Measurements from ENCODE around the gene C22orf39. TPM values are rescaled to one million over a fixed set of nuclear protein-coding genes. Genes with fewer than 3 reads are reported as not detected.

The C22orf39 gene
- total RNA-seq, 2 experiments from 2014 or later, result 29.3 to 30.2 TPM

GRCh38 chr22:19432133-19432851, 15.2 kb downstream of the C22orf39 start, which contains the start of gene MRPL40:
TSS of gene MRPL40 (plus strand) at chr22:19432545. CDS start at chr22:19432555, 10 bp downstream.
- peak; percentile 92 for DNase-seq
- intact Hi-C loops (cut with micrococcal nuclease), result loop anchor here (1.0 to 5.0 kb wide), 7 partner anchors 15 to 685 kb away; partner anchors contain the start of genes C22orf39, CDC45, CLTCL1 and DGCR2
- Mint-ChIP-seq H3K27me3 (ENCODE audit: low read depth) (no peaks in the 10 kb centered on the region), H3K27ac (peak within 1 kb of the TSS; percentile 88), H3K4me3 (peak within 1 kb of the TSS; percentile 73), H3K36me3 (ENCODE audit: low read depth) (peaks cover 10% of the 10 kb centered on the region), H3K4me1 (ENCODE audit: low read depth) (peaks cover 44% of the 10 kb centered on the region), H3K9me3 (no peaks in the 10 kb centered on the region)
- CTCF ChIA-PET, result no interaction called here

DNA sequence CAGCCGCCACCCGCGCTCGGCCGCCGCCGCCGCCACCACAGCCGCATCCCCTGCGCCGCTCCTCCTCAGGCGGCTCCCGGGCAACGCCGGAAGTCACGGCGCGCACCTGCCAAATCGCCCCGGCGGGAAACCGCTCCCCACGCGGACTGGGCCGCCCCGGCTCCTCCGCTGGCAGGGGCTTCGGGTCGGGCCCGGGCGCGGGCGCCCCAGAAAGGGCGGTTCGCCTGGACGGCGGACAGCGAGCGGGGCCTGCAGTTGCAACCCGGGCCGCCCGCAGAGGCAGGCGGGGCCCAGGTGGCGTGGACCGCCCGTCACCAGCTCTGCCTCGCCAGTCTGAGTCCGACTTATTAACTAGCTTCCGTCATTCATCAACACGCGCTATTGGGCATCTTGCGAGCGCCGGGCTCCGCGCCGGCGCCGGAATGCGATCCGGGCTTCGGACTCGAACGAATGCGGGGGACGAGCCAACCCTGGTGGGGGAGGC, 15.8 kb downstream of the C22orf39 start, which contains the start of gene HIRA:
Gene HIRA, minus strand, starts transcription at position 85 of the 484 bp plus-strand sequence. CDS start 257 bp downstream, outside the sequence.
- peaks cover 48% of the 10 kb centered on the region for H3K4me1 Mint-ChIP-seq (ENCODE audit: low read depth)
- H3K36me3 Mint-ChIP-seq (ENCODE audit: low read depth), result peaks cover 14% of the 10 kb centered on the region
- H3K27me3 Mint-ChIP-seq (ENCODE audit: low read depth), result no peaks in the 10 kb centered on the region
- H3K9me3 Mint-ChIP-seq, result no peaks in the 10 kb centered on the region
- intact Hi-C loops (cut with micrococcal nuclease), result loop anchor here (1.0 to 5.0 kb wide), 8 partner anchors 16 to 686 kb away; partner anchors contain the start of genes C22orf39, CDC45, CLTCL1 and COMT
- H3K27ac Mint-ChIP-seq, result peak within 1 kb of the TSS; percentile 88
- H3K4me3 Mint-ChIP-seq, result peak within 1 kb of the TSS; percentile 73
- CTCF ChIA-PET, result no interaction called here
- peak; percentile 81 for DNase-seq

DNA sequence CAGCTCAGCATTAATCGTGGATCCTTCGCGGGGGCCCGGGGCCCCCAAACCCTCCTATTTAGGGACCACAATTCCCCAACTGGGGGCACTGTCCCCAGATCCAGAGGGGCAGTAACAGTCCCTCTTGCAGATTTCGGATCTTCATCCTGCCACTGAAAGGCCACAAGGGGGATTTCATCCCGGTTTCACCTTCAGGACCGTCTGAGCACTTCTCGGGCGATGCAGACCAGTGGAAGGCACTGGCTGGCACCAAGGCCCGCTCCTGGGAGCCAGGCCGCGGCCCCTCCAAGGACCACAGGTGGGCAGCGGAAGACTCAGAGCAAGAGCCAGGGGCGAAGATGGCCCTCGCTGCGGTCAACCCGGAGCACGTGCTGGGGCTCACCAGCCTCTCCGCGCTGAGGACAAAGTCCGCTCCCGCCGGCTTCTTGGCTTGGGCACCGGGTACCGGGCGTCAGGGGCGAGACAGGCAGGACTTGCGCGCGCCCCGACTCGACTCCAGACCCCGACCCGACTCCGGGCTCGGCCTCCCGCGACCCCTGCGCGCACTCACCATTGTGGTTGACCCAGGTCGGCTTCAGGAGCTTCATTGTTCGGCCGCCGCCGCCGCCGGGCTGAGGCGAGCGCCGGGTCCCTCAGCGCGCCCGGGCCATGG, 16.5 kb downstream of the C22orf39 start:
- H3K27me3 Mint-ChIP-seq (ENCODE audit: low read depth), result no peaks in the 10 kb centered on the region
- H3K4me3 Mint-ChIP-seq, result peak overlapping the region; percentile 73
- peaks cover 54% of the 10 kb centered on the region for H3K4me1 Mint-ChIP-seq (ENCODE audit: low read depth)
- peaks cover 14% of the 10 kb centered on the region for H3K36me3 Mint-ChIP-seq (ENCODE audit: low read depth)
- CTCF ChIA-PET, result interaction anchor here (1.0 kb wide), 1 partner anchor 252 kb away, joined by 3 read pairs; no protein-coding TSS in a partner anchor
- peak overlapping the region; percentile 65 for H3K27ac Mint-ChIP-seq
- H3K9me3 Mint-ChIP-seq, result no peaks in the 10 kb centered on the region
- DNase-seq, result no peak
- intact Hi-C loops (cut with micrococcal nuclease), result loop anchor here (1.0 to 5.0 kb wide), 8 partner anchors 12 to 686 kb away; partner anchors contain the start of genes CLTCL1, COMT, DGCR2 and RANBP1

DNA sequence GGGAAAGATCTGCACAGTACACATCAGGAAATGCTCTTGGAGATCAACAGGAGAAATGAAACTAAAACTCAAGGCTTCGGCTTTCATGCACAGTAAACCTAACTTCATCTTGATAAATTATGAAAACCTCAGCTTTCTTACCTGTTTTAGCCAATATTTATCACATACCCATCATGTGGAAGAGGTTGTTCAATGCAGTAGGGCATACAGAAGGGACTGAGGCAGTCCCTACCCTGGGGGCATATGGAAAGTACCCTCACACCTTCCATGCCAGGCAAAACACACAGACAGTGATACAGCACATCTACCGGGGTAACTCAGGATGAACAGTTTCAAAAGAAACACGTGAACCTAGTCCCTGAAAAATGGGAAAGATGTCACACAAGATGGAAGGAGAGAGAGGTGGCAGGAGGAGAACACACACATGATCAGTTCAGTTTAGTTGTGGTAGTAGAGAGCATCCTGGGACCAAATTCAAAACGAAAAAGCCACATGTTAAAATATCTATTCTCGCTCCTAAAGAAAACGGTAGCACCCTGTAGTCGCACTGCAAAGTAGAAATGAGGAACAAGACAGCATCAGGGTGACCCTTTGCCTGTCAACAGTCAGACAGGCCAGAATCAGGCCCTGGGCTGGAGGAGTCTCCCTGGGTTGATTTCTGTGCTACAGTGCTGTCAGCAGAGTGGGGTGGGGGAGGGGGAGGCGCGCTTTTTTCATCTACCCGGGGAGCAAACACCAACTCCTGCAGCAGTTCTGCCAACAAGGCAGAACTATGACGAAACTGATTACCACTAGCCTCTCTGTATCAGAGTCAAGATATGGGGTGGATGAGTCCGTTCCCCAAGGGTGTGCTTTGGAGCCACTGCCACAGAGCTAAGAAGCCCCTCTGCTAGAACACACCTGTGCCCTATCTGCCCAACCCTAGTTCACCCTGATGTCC, 17.3 kb downstream of the C22orf39 start:
- H3K4me1 Mint-ChIP-seq (ENCODE audit: low read depth), result peaks cover 56% of the 10 kb centered on the region
- CTCF ChIA-PET, result interaction anchor here (1.0 kb wide), 1 partner anchor 251 kb away, joined by 3 read pairs; no protein-coding TSS in a partner anchor
- intact Hi-C loops (cut with micrococcal nuclease), result loop anchor here (1.0 to 5.0 kb wide), 8 partner anchors 11 to 687 kb away; partner anchors contain the start of genes CLTCL1, COMT, DGCR2 and RANBP1

GRCh38 chr22:19424186-19424500, 23.4 kb downstream of the C22orf39 start:
- Mint-ChIP-seq H3K9me3 (no peaks in the 10 kb centered on the region), H3K27ac (no peak overlapping the region), H3K4me1 (ENCODE audit: low read depth) (peaks cover 73% of the 10 kb centered on the region), H3K27me3 (ENCODE audit: low read depth) (no peaks in the 10 kb centered on the region), H3K36me3 (ENCODE audit: low read depth) (peaks cover 10% of the 10 kb centered on the region), H3K4me3 (no peak overlapping the region)
- intact Hi-C loops (cut with micrococcal nuclease), result no loop called here
- CTCF ChIA-PET, result interaction anchor here (0.6 kb wide), 1 partner anchor 393 kb away, joined by 4 read pairs; no protein-coding TSS in a partner anchor
- no peak for DNase-seq

More for the DNA sequence above, 17.3 kb downstream of the C22orf39 start:
- DNase-seq, result peak; percentile 62
- peak overlapping the region; percentile 73 for H3K4me3 Mint-ChIP-seq
- peaks cover 14% of the 10 kb centered on the region for H3K36me3 Mint-ChIP-seq (ENCODE audit: low read depth)
- peak overlapping the region; percentile 65 for H3K27ac Mint-ChIP-seq
- no peaks in the 10 kb centered on the region for H3K9me3 Mint-ChIP-seq
- H3K27me3 Mint-ChIP-seq (ENCODE audit: low read depth), result no peaks in the 10 kb centered on the region

DNA sequence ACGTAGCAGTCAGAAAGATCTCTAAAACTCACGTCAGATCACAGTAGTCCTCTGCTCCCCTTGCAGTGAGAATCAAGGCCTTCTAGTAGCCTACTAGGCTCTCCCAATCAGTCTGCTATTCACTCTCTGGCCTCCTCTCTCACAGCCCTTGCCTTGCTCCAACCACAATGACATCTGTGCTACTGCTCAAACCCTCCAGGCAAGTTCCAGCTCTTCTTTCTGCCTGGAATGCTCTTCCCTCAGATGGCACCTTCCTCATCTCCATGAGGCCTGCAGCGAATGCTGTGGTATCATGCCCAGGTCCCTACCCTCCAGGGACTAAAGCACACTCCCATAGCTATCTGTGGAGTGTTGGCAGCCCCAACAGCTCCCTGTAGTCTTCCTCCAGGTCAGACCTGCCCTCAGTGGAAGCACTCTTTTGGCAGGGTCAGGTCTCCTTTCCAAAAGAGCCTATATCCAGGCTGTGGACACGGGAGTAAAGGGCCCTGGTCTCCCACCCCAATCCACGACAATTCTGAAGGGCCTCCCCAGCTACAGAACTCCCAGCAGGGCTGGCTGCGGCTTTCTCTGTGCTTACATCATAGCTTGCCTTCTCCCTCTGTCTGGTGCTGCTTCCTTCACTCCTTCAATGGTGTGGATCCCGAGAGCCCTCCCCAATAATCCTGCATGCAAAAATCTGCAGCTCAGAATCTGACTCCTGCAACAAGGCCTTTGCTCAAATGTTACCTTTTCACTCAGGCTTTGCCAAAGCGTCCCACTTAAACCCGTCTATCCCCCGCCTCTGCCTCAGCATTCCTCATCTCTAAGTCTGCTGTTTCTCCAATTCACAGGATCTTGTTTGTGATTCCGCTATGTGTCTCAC, 24.8 kb downstream of the C22orf39 start:
- no peak overlapping the region for H3K4me3 Mint-ChIP-seq
- H3K4me1 Mint-ChIP-seq (ENCODE audit: low read depth), result peaks cover 67% of the 10 kb centered on the region
- intact Hi-C loops (cut with micrococcal nuclease), result no loop called here
- DNase-seq, result no peak
- CTCF ChIA-PET, result interaction anchor here (0.6 to 0.9 kb wide), 2 partner anchors 29 to 589 kb away, joined by 3 to 4 read pairs; no protein-coding TSS in a partner anchor
- H3K9me3 Mint-ChIP-seq, result no peaks in the 10 kb centered on the region
- no peaks in the 10 kb centered on the region for H3K27me3 Mint-ChIP-seq (ENCODE audit: low read depth)
- peak overlapping the region; percentile 2 for H3K27ac Mint-ChIP-seq
- peaks cover 6% of the 10 kb centered on the region for H3K36me3 Mint-ChIP-seq (ENCODE audit: low read depth)

DNA sequence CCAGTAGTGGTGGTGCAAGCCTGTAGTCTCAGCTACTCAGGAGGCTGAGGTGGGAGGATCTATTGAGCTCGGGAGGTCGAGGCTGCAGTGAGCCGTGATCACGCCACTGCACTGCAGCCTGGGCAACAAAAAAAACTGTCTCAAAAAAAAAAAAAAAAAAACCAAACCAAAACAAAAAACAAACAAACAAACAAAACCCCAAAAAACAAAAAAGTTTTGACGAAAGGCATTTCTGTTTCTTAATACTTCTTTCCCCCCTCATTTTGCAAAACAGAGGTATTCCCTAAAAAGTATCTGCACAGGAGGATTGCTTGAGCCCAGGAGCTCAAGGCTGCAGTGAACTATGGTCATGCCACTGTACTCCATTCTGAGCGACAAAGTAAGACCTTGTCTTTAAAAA, 27.2 kb downstream of the C22orf39 start:
- peak overlapping the region; percentile 81 for H3K27ac Mint-ChIP-seq
- CTCF ChIA-PET, result interaction anchor here (1.6 kb wide), 1 partner anchor 241 kb away, joined by 4 read pairs; no protein-coding TSS in a partner anchor
- no peak for DNase-seq
- H3K9me3 Mint-ChIP-seq, result no peaks in the 10 kb centered on the region
- no peak overlapping the region for H3K4me3 Mint-ChIP-seq
- H3K4me1 Mint-ChIP-seq (ENCODE audit: low read depth), result peaks cover 58% of the 10 kb centered on the region
- intact Hi-C loops (cut with micrococcal nuclease), result no loop called here
- H3K27me3 Mint-ChIP-seq (ENCODE audit: low read depth), result no peaks in the 10 kb centered on the region
- peaks cover 7% of the 10 kb centered on the region for H3K36me3 Mint-ChIP-seq (ENCODE audit: low read depth)

DNA sequence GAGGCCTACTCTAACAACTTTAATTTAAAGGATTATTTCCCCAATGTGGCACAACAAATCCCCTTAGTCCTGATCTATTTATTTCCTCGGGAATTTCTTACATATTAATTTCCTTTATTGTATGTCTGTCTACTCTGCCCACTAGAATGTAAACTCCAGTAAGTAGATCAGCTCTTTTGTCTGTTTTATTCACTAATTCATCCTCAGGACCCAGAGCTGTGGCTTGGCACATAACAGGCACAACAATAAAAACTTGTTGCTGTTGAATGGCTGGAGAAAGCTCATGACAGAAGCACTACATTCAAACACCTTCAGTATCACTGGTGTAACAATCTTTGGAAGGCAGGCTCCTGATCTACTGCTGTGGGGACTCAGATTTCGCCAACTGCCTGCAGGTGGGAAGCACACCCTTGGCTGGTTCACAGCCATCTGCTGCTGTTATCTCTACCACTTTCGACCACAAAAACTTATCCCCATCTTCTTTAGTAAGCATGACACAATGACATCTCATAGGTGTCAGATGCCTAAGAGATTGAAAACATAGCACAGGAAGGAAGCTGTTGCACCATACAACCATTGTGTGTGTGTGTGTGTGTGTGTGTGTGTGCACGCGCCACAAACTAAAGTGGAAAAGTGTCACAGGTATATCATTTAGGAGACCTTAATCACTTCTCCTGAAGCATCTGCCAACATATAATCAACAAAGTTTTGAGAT, 27.9 kb downstream of the C22orf39 start:
- peaks cover 5% of the 10 kb centered on the region for H3K36me3 Mint-ChIP-seq (ENCODE audit: low read depth)
- peak overlapping the region; percentile 81 for H3K27ac Mint-ChIP-seq
- H3K4me1 Mint-ChIP-seq (ENCODE audit: low read depth), result peaks cover 56% of the 10 kb centered on the region
- DNase-seq, result peak; percentile 71
- CTCF ChIA-PET, result interaction anchor here (1.6 kb wide), 1 partner anchor 240 kb away, joined by 4 read pairs; no protein-coding TSS in a partner anchor
- no peak overlapping the region for H3K4me3 Mint-ChIP-seq
- H3K27me3 Mint-ChIP-seq (ENCODE audit: low read depth), result no peaks in the 10 kb centered on the region
- intact Hi-C loops (cut with micrococcal nuclease), result loop anchor here (1.0 to 10.0 kb wide), 4 partner anchors 11 to 215 kb away; partner anchors contain the start of genes CDC45 and UFD1
- no peaks in the 10 kb centered on the region for H3K9me3 Mint-ChIP-seq

DNA sequence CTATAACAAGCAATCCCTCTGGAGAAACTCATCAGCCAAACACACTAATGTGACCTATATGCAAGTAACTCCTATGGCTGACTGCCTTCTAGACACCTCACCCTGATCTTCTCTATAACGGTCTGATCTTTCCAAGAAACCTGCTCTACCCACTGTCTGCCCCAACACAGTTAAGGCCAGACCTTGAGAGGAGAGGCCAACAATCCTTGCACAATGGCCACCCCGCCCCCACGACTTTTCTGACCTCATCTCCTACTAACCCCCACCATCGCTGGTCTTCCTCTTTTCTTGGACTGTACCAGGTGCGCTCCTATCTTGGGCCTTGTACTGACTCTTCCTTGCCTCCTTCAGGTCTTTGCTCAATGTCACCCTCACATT, 28.4 kb downstream of the C22orf39 start:
- Mint-ChIP-seq H3K9me3 (no peaks in the 10 kb centered on the region), H3K4me1 (ENCODE audit: low read depth) (peaks cover 54% of the 10 kb centered on the region), H3K27me3 (ENCODE audit: low read depth) (no peaks in the 10 kb centered on the region), H3K27ac (peak overlapping the region; percentile 81), H3K36me3 (ENCODE audit: low read depth) (peaks cover 5% of the 10 kb centered on the region), H3K4me3 (no peak overlapping the region)
- CTCF ChIA-PET, result interaction anchor here (1.6 kb wide), 1 partner anchor 240 kb away, joined by 4 read pairs; no protein-coding TSS in a partner anchor
- DNase-seq, result no peak
- intact Hi-C loops (cut with micrococcal nuclease), result loop anchor here (1.0 to 10.0 kb wide), 4 partner anchors 11 to 216 kb away; partner anchors contain the start of genes CDC45 and UFD1

DNA sequence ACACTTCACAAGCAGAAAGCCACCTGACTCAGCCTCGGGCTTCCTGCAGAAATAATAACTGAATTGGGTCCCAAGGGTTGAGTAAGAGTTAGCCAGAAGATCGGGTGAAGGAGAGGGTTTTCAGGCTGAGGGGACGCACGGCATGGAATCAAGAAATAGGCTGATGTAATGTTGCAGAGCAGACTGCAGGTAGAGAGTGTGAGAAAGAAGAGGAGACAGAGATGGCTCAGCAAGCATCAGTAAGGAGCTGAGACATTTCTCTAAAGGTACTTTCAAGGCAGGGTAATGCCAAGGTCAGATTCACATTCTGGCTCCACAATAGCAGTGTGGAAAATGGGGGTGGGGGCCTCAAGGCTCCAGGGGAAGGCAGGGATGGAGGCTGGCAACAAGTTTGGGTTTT, 34.6 kb downstream of the C22orf39 start:
- CTCF ChIA-PET, result no interaction called here
- Mint-ChIP-seq H3K4me3 (no peak overlapping the region), H3K4me1 (ENCODE audit: low read depth) (peaks cover 24% of the 10 kb centered on the region), H3K36me3 (ENCODE audit: low read depth) (peaks cover 13% of the 10 kb centered on the region), H3K9me3 (no peaks in the 10 kb centered on the region), H3K27ac (no peak overlapping the region), H3K27me3 (ENCODE audit: low read depth) (no peaks in the 10 kb centered on the region)
- intact Hi-C loops (cut with micrococcal nuclease), result loop anchor here (10.0 kb wide), 1 partner anchor 222 kb away; no protein-coding TSS in a partner anchor
- no peak for DNase-seq
